SU-DHL-6 (cell line): ENCODE data around the gene MYOZ3.

Experiments
- CTCF ChIP-seq: fragments of 200-600 bp; sonication (generic); IDR thresholded peaks from one replicate; pipeline ENCODE4 v1.5.1; 2017; ENCODE audit warnings: antibody characterized with exemption, mild to moderate bottlenecking, low read length, moderate library complexity; ENCODE audit not compliant: insufficient read depth, poor library complexity, severe bottlenecking
- EZH2phosphoT487 ChIP-seq: fragments of 200-600 bp; sonication (generic), shearing (Covaris generic); conservative IDR thresholded peaks from 2 replicates; pipeline ENCODE4 v1.6.1; 2018; ENCODE audit warnings: mild to moderate bottlenecking, antibody characterized with exemption, low read length, moderate library complexity, mixed read lengths

- TF ChIP-seq CTCF: no peak
- no peak for TF ChIP-seq EZH2phosphoT487
Measured at GRCh38 chr5:150653762-150654556, 7.1 kb upstream of the MYOZ3 start.
